Suprapubic skin (tissue), 4 donors: ENCODE results near the gene ANKRD11.

Experiments used
- CTCF ChIP-seq, 2 donors: fragments of 200-600 bp in 1 of 2; fragments of 450-650 bp in 1 of 2; sonication (generic) in 1 of 2; IDR thresholded peaks; one replicate each; pipeline ENCODE4 v1.5.1; 2016 to 2019; ENCODE audit warnings: antibody characterized with exemption in 2 of 2, mild to moderate bottlenecking in 1 of 2, moderate library complexity in 1 of 2
- EP300 ChIP-seq: sonication (generic); formaldehyde crosslinking; IDR thresholded peaks from one replicate; pipeline ENCODE4 v1.6.1; 2017; ENCODE audit warnings: antibody characterized with exemption
- POLR2AphosphoS5 ChIP-seq, 3 donors: sonication (generic); formaldehyde crosslinking; IDR thresholded peaks; one replicate each; pipeline ENCODE4 v1.6.1; 2017; ENCODE audit warnings: antibody characterized with exemption in 3 of 3

GRCh38 chr16:89318430-89318758 is 172.0 kb downstream of the ANKRD11 start:
- TF ChIP-seq EP300 (no peak), CTCF (IDR thresholded peaks at IDR 0.05) (no peak), POLR2AphosphoS5 (IDR thresholded peaks at IDR 0.05) (no peak)
